Measurements from ENCODE around the gene PPP1R2. TPM values are rescaled to one million over a fixed set of nuclear protein-coding genes. Genes with fewer than 3 reads are reported as not detected.

PPP1R2 gene
- total and polyA plus RNA-seq, 12 donors: 13.6 to 179 (median 49.5) TPM

DNA sequence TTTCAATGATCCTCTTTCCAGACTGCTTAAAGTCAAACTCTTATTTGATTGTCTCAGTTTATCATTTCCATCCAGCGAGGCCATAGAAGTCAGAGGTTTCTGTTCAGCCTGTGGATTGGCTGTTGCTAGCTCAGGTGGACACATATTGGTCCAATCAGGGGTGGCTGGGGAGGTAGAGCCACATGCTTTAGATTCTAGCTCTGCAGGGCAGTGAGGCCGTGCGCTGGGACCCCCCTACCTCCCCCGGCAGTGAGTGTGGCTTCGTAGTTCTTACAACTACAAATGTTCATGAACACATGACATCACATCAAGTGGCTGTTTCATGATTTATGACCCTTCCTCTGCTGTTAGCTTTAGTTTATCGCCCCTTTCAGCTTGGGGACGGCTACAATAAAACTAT, 22.6 kb upstream of the PPP1R2 start:
- Histone ChIP-seq H3K27me3 (no peaks in the 10 kb centered on the region), H3K4me3 (peak overlapping the region in 1 of 4 donors; percentile 2), H3K36me3 (replicated peaks in 1 of 2) (no peaks in the 10 kb centered on the region), H3K9me3 (replicated peaks in 1 of 3) (no peaks in the 10 kb centered on the region), H3K4me1 (replicated peaks in 1 of 2) (no peaks in the 10 kb centered on the region), H3K27ac (no peak overlapping the region)
- TF ChIP-seq POLR2A (IDR thresholded peaks at IDR 0.05): no peak
- TF ChIP-seq, protein P1, sequence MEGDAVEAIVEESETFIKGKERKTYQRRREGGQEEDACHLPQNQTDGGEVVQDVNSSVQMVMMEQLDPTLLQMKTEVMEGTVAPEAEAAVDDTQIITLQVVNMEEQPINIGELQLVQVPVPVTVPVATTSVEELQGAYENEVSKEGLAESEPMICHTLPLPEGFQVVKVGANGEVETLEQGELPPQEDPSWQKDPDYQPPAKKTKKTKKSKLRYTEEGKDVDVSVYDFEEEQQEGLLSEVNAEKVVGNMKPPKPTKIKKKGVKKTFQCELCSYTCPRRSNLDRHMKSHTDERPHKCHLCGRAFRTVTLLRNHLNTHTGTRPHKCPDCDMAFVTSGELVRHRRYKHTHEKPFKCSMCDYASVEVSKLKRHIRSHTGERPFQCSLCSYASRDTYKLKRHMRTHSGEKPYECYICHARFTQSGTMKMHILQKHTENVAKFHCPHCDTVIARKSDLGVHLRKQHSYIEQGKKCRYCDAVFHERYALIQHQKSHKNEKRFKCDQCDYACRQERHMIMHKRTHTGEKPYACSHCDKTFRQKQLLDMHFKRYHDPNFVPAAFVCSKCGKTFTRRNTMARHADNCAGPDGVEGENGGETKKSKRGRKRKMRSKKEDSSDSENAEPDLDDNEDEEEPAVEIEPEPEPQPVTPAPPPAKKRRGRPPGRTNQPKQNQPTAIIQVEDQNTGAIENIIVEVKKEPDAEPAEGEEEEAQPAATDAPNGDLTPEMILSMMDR (IDR thresholded peaks at IDR 0.05): no peak
- no peak for DNase-seq
- 26 to 37% (median 32%) methylated on average over 6 to 7 of the region's 7 CpGs for WGBS, 4 donors
- intact Hi-C loops (cut with DNase I): no loop called here

DNA sequence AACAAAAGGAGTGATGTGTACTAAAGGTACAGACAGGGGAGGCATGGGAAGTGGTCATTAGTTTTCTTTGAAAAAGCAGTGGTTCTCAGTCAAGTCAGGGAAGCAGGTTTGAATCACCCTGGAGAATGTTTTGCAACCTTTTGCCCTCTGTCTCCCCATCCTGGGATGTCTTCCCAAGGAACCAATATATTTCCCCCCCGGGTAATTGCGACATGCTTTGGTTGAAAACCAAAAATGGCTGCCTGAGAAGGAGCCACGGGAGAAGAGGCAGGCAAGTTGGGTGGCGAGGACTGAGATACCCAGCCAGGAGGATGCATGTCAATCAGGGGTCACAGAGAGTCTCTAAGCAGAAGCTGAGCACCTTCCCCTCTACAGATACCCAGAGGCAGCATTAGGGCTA, 20.2 kb upstream of the PPP1R2 start:
- no peak for DNase-seq
- Histone ChIP-seq H3K27me3 (no peaks in the 10 kb centered on the region), H3K4me1 (replicated peaks in 1 of 2) (no peaks in the 10 kb centered on the region), H3K9me3 (replicated peaks in 1 of 3) (no peaks in the 10 kb centered on the region), H3K4me3 (no peak overlapping the region), H3K27ac (no peak overlapping the region), H3K36me3 (replicated peaks in 1 of 2) (no peaks in the 10 kb centered on the region)
- intact Hi-C loops (cut with DNase I): no loop called here
- 84 to 97% (median 85%) methylated on average over 4 of the region's 4 CpGs for WGBS, 4 donors
- TF ChIP-seq POLR2A (IDR thresholded peaks at IDR 0.05): no peak
- TF ChIP-seq, protein P1 (IDR thresholded peaks at IDR 0.05): no peak

DNA sequence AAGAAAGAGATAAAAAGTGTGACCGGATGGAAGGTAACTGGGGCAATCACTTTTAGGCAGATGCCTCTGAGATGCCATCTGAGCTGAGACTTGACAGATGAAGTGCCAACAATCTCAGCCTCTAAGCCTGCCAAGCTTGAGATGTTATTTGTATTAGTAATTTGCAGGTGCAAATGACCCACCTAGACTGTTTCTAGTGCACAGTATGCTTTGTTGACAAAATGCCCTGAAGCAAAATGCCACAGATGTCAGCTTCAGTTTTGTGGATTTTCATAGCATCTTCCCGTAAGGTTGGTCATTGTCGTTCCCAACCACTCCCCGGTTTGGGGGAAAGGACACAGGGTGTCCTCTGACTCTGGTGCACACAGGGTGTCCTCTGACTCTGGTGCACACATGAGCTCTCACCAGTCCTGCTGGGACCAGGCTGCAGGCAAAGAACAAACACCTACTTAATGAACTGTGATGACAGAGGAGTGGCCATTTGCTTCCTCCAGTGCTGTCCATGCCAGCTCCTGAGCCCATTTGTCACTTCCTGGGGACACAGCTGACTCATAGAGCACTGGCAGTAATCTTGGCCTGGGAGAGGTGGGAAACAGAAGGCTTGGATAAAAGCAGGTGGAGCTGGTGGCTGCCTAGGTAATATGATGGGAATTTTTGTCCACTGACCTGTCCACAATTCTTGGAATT, 16.7 kb upstream of the PPP1R2 start:
- no peaks in the 10 kb centered on the region for H3K36me3 ChIP-seq (replicated peaks in 1 of 2)
- no peaks in the 10 kb centered on the region for H3K27me3 ChIP-seq
- no peaks in the 10 kb centered on the region for H3K9me3 ChIP-seq (replicated peaks in 1 of 3)
- 91 to 98% (median 94%) methylated on average over 4 of the region's 4 CpGs for WGBS, 4 donors
- TF ChIP-seq, protein P1 (IDR thresholded peaks at IDR 0.05): no peak
- TF ChIP-seq POLR2A (IDR thresholded peaks at IDR 0.05): no peak
- intact Hi-C loops (cut with DNase I): no loop called here
- H3K27ac ChIP-seq: no peak overlapping the region
- DNase-seq: peak in 4 of 7 donors; percentile 26 to 41 (median 34)
- H3K4me3 ChIP-seq: no peak overlapping the region
- peaks cover 0 to 8% of the 10 kb centered on the region in 2 donors for H3K4me1 ChIP-seq (replicated peaks in 1 of 2)

DNA sequence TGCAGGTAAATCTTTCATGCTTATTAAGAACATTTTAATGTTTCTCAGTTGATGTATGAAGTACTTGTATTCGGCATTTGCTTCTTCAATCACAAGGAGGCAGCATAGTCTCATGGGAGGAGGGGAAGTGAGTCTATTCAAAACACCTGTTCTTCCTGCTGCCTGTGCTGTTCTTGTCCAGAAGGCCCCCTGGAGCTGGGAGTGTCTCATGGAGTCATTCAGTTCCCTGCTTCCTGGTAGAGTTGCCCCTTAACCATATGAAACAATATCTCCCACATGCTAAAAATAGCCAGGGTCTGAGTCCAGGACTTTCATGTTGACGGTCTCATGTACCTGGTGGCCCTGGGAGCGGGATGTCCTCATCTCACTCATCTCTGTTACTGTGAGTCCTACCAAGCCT, 15.5 kb upstream of the PPP1R2 start:
- no peak for DNase-seq
- intact Hi-C loops (cut with DNase I): no loop called here
- Histone ChIP-seq H3K4me3 (no peak overlapping the region), H3K27ac (no peak overlapping the region), H3K4me1 (replicated peaks in 1 of 2) (peaks cover 0 to 8% of the 10 kb centered on the region in 2 donors), H3K27me3 (no peaks in the 10 kb centered on the region), H3K36me3 (replicated peaks in 1 of 2) (no peaks in the 10 kb centered on the region), H3K9me3 (replicated peaks in 1 of 3) (no peaks in the 10 kb centered on the region)
- WGBS, 4 donors: 59 to 81% (median 72%) methylated on average over 3 of the region's 3 CpGs
- TF ChIP-seq POLR2A (IDR thresholded peaks at IDR 0.05): no peak
- TF ChIP-seq, protein P1 (IDR thresholded peaks at IDR 0.05): peak in 1 of 6 experiments; percentile 15
